SH-SY5Y (cell line): Measurements from ENCODE around the gene BMP8A.

ENCODE experiments used
- GATA2 ChIP-seq: IDR thresholded peaks from 2 replicates; pipeline ENCODE4 v1.6.1; 2011; ENCODE audit warnings: mild to moderate bottlenecking, low read depth, low read length
- GATA3 ChIP-seq: IDR thresholded peaks from 2 replicates; pipeline ENCODE4 v1.6.1; 2011; ENCODE audit warnings: low read depth, mild to moderate bottlenecking, low read length, moderate library complexity

DNA sequence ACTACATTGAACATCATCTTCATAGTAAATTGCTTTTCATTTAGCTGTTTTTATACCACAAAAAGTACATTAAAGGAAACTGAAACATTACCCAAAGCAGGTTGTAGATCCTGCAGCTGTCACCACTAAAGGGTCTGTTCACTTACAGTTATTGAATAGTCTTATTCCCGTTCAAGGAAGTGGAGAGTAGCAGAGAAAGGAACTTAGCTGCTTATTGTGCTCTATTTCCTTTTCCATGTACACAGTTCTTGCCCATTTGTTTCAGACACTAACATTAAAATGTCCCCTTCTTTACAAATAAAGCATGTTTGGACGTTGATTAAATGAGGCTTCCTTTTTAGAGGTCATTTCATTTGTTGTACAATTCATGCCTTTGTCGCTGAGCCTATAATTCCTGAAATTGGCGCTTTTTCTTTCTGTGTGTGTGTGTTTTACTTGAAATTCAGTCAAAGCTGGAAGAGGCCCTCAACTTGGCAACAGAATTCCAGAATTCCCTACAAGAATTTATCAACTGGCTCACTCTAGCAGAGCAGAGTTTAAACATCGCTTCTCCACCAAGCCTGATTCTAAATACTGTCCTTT lies 44.4 kb upstream of the BMP8A start:
- TF ChIP-seq GATA2 (no peak), GATA3 (no peak)
